Frontal cortex (tissue), 4 donors: ENCODE data around the gene APOBR. TPM values are rescaled to one million over a fixed set of nuclear protein-coding genes. Genes with fewer than 3 reads are reported as not detected.
"Not testable (repeated sequence)": the region's sequence is repeated elsewhere in the genome, so short reads cannot be mapped to it uniquely, and the experiment has no call there.

Source experiments
- DNase-seq, 2 donors: peaks; one replicate each; pipeline ENCODE4 v3.0.0; 2012; ENCODE audit warnings: low spot score in 2 of 2
- FAIRE-seq: peaks from 2 replicates; lab custom pipeline; 2012; peaks lifted over from hg19 to GRCh38; lab: Jason Lieb, UNC
- total RNA-seq: library from RNA; depleted of rRNA; stranded (reverse); fragments of >200 nt; gene quantifications from one replicate; pipeline ENCODE4 v1.2.3, GENCODE V29; 2014
- donor health status: control.
- donor health status: control.
- donor health status: control.

Gene APOBR
- total RNA-seq, 1 donor from 2014 or later, result under 0.01 TPM

GRCh38 chr16:28497386-28497785, 2.9 kb downstream of the APOBR start:
- FAIRE-seq (no peak), DNase-seq (no peak)

DNA sequence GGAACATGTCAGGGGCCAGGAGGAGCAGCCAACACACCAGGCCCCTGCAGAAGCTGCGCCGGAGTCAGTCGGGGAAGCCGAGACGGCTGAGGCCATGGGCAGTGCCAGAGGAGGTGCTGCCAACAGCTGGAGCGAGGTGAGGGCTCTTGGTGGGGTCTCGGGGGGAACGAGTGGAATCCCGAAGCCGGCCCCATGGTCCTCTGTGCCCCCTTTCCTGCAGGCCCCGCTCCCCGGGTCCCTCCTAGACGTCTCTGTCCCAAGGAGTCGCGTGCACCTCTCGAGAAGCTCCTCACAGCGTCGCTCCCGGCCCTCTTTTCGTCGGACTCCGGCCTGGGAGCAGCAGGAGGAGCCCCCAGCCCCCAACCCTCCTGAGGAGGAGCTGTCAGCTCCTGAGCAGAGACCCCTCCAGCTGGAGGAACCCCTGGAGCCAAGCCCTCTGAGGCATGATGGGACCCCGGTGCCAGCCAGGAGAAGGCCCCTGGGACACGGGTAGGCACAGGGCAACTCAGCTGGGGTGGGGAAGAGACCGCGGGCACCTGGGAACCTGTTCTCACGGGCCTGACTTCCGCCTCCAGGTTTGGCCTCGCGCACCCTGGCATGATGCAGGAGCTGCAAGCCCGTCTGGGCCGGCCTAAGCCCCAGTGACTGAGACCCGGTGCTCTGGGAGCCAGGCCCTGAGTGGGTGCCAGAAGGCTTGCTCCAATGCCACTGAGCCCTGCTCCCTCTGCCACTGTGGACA, 3.6 kb downstream of the APOBR start:
- DNase-seq, result no peak
- FAIRE-seq, result no peak

DNA sequence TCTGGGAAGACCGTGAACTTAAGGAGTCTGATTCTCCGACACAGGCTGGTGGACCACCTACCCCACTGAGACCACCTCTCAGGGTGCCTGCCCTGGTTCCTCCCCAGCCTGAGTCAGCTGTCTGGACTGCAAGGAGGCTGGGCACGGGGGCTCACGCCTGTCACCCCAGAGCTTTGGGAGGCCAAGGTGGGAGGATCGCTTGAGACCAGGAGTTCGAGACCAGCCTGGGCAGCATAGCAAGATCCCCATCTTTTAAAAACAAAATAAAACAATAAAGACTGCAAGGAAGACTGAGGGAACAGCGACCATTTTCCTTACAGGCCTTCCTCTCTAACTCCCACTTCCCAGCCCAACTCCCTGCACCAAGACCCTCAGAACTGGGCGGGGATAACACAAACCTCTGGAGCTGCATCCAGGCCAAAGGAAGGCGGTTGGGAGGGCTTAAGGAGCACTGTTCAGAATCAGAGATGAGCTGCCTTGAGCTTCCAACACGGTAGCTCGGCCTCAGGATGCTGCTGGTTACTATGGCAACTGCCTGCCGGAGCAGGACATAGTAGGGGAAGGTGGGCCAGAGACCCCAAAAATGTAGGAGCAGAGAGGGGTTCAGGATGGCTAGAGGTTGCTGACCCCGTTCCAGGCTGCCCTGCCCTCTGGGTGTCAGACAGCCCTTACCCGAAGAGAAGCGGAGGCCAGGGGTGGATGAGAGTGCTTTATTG, 4.4 kb downstream of the APOBR start:
- no peak for FAIRE-seq
- DNase-seq, result no peak

- DNase-seq (no peak), FAIRE-seq (no peak)
These were observed 5.4 kb downstream of the APOBR start for GRCh38 chr16:28499854-28500253.

GRCh38 chr16:28500476-28501180, 6.2 kb downstream of the APOBR start:
- DNase-seq, FAIRE-seq: not testable (repeated sequence)

- no peak for DNase-seq
- no peak for FAIRE-seq
These were observed 7.1 kb downstream of the APOBR start for GRCh38 chr16:28501258-28502232.

DNA sequence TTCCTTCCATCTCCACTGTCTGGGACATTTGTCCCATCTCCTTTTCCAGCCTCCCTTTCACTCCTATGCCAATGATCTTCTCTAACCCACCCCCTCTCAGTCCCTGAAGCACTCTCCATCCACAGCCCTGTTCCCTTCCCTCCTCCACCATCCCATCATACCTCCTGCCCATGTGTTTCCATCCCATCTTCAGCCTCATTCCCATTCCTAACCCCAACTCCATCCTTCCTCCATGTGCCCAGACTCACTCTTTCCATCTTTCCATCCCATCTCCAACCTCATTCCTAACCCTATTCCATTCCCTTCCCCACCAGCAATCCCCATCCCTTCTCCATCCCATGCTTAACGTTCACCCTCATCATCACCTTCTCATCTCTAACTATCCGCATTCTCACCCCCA, 7.8 kb downstream of the APOBR start:
- no peak for DNase-seq
- no peak for FAIRE-seq

- FAIRE-seq, result no peak
- DNase-seq, result no peak
These were observed 9.2 kb downstream of the APOBR start for GRCh38 chr16:28503470-28504259.

DNA sequence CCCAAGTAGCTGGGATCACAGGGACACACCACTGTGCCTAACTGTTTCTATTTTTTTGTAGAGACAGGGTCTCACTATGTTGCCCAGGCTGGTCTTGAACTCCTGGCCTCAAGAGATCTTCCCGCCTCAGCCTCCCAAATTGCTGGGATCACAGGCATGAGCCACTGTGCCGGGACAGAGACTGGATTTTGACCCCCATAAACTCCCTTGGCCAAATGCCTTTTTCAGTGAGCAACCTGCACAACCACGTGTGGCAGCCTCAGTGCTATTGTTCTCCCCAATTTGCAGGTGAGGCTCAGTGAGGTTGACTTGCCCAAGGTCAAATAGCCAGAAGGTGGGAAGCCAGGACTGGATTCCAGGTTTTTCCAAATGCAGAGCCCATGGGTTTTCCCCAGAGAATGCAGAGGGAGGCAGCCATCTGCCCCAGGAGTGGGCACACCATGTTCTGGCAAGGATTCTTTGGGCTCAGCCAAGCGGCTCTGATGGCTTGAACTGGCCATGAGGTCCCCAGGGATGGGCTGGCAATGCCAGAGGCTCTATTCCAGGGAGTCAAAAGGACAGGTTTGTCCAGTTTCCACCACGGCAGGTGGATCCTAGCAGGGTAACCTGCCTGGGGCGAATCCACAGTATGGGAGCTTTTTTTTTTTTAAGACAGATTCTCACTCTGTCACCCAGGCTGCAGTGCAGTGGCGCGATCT, 10.4 kb downstream of the APOBR start:
- FAIRE-seq (no peak), DNase-seq (no peak)

- FAIRE-seq, result no peak
- DNase-seq, result no peak
These were observed 11.2 kb downstream of the APOBR start for GRCh38 chr16:28505489-28506137.

DNA sequence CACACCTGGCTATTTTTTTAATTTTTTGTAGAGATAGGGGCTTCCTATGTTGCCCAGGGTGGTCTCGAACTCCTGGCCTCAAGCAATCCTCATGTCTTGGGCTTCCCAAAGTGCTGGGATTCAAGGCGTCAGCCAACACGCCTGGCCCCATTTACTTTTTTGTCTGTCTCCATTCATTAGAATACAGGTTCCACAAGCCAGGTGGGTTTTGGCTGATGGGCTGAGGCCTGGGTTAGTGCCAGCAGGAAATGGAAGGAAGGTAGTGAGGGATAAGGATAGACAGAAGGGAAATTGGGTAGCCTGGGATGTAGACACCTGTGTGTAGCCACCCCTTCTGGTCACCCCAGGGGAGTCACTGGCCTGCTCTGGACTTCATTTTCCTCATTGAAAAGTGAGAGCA, 16.6 kb downstream of the APOBR start:
- FAIRE-seq, result no peak

DNA sequence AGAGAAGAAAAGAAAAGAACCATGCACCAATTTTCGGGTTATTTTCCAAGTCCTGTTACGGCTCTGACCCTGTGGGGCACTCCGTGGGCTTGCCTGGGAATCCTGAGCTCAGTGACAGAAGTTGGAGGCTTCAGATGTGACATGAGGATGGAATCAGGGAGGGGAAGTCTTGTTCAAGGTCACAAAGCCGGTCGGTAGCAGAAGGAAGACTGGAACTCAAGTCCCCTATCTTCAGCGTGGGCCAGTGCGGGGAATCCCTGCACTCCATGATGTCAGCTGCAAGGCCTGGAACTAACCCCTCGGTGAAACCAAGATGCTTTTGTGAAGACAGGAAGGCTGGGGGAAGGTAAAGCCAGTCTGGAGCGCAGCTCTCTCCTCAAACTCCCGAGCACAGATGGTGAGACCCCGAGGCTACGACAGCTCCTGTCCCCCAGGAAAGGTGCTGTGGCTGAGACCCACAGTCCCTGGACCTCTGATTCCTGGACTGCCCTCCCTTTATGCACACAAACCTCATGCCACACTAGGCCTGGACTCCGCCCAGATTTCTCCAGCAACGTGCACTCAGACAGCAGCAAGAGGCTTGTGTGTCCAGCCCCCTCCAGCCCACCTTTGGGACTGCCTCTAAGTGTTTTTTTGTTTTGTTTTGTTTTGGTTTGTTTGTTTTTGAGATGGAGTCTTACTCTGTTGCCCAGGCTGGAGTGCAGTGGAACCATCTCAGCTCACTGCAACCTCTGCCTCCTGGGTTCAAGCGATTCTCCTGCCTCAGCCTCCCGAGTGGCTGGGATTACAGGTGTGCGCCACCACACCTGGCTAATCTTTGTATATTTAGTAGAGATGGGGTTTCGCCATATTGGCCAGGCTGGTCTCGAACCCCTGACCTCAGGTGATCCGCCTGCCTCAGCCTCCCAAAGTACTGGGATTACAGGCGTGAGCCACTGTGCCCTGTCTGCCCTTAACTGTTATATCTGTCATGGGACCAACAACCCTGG, 17.7 kb downstream of the APOBR start:
- DNase-seq (no peak), FAIRE-seq (no peak)

More for the DNA sequence above, 16.6 kb downstream of the APOBR start:
- no peak for DNase-seq

DNA sequence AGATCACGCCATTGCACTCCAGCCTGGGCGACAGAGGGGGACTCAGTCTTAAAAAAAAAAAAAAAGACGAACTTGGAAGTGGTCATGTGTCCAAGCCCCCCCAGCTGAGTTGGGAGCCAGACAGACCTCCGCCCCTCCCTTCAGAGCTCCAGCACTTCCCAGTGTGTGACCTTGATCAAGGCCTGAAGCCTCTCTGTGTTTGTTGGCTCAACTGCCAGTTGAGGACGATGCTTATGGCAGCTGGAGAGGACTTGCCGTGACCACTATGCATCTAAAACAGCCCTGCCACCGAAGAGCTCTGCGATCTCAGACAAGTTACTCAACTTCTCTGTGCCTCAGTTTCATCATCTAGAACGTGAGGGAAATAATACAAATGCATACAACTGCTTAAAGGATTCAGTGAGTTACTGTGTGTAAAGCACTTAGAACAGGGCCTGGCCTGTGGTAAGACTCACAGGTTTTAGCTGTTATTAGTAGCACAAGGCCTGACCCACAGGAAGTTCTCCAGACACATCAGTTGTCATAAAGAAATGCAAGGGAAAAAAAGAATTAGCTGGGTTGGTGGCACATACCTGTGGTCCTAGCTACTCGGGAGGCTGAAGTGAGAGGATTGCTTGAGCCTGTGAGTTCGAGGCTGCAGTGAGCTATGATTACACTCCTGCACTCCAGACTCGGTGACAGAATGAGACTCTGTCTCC, 19.2 kb downstream of the APOBR start:
- no peak for DNase-seq
- FAIRE-seq, result no peak

GRCh38 chr16:28514246-28514645, 19.8 kb downstream of the APOBR start:
- no peak for DNase-seq
- no peak for FAIRE-seq

DNA sequence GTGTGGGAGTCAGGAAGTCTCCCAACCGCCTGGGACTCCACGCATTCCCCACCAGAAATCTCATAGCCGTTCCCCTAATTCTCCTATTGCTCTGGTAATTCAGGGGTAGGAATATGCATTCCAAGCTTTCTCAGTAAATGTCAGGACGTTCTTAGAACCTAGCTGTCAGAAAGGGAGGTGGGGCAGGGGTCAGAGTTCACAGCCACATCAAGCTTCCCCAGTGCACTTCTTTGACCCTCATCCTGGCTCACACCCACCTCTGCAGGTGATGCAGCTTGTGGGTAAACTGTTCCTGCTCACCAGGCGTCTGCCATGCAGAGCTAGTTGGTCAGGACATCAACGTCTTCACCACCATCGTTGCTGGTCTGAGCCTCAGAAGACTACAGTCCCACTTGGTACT, 26.2 kb downstream of the APOBR start:
- no peak for DNase-seq
- FAIRE-seq, result no peak

GRCh38 chr16:28521436-28521835, 27.0 kb downstream of the APOBR start:
- FAIRE-seq, result no peak

More at GRCh38 chr16:28521436-28521835, 27.0 kb downstream of the APOBR start:
- no peak for DNase-seq
